Astrocyte of the cerebellum (primary cell): Measurements from ENCODE around the gene ANG.
"Not testable (repeated sequence)": the region's sequence is repeated elsewhere in the genome, so short reads cannot be mapped to it uniquely, and the experiment has no call there.

Experiments used
- DNase-seq: peaks from one replicate; pipeline ENCODE4 v3.0.0-alpha.2; 2011; ENCODE audit warnings: low read depth
- H3K4me3 ChIP-seq: 2 replicates; pipeline ENCODE4 v1.5.1; 2011; ENCODE audit warnings: mild to moderate bottlenecking, low read depth, low read length, moderate library complexity
- CTCF ChIP-seq: IDR thresholded peaks from 2 replicates; pipeline ENCODE4 v1.5.1; 2012; ENCODE audit warnings: low read length, low read depth, moderate library complexity, mild to moderate bottlenecking; ENCODE audit errors: missing control alignments
- in situ Hi-C: cut with HindIII; loops from 2 replicates; pipeline ENCODE4 v1.10.0; 2017; ENCODE audit warnings: low sequenced_read_pairs

The ANG gene

GRCh38 chr14:20688167-20688839, at the start of gene ANG:
TSS of gene ANG (plus strand) at chr14:20688764. CDS start at chr14:20693565, 4,801 bp downstream.
- no peak for TF ChIP-seq CTCF
- in situ Hi-C loops, result no loop called here
- no peak for DNase-seq
- H3K4me3 ChIP-seq, result no peak within 1 kb of the TSS

GRCh38 chr14:20641591-20641990, 47.0 kb upstream of the ANG start, which contains the start of gene OR6S1:
TSS of gene OR6S1 (minus strand) at chr14:20641691. CDS start at chr14:20641691, 0 bp downstream.
- no peak for DNase-seq
- TF ChIP-seq CTCF, result no peak

GRCh38 chr14:20642182-20642581, 46.4 kb upstream of the ANG start:
- no peak for TF ChIP-seq CTCF
- H3K4me3 ChIP-seq, result no peak overlapping the region
- no peak for DNase-seq
- in situ Hi-C loops, result no loop called here

More at GRCh38 chr14:20641591-20641990, 47.0 kb upstream of the ANG start, which contains the start of gene OR6S1:
- H3K4me3 ChIP-seq, result no peak within 1 kb of the TSS
- in situ Hi-C loops, result no loop called here

GRCh38 chr14:20642755-20643154, 45.8 kb upstream of the ANG start:
- in situ Hi-C loops, H3K4me3 ChIP-seq, DNase-seq: not testable (repeated sequence)

GRCh38 chr14:20644520-20644919, 44.0 kb upstream of the ANG start:
- DNase-seq, result no peak
- in situ Hi-C loops, result no loop called here
- TF ChIP-seq CTCF, result no peak
- H3K4me3 ChIP-seq, result no peak overlapping the region

- no peak for TF ChIP-seq CTCF
- no peak for DNase-seq
- in situ Hi-C loops, result no loop called here
- H3K4me3 ChIP-seq, result no peak overlapping the region
Measured at GRCh38 chr14:20645481-20645880, 43.1 kb upstream of the ANG start.
